Keratinocyte (primary cell): ENCODE results near the gene TRPM1. TPM values are rescaled to one million over a fixed set of nuclear protein-coding genes. Genes with fewer than 3 reads are reported as not detected.

Source experiments
- DNase-seq: peaks from one replicate; pipeline ENCODE4 v3.0.0-alpha.2; 2011; ENCODE audit warnings: low read depth, missing footprints, low spot score
- FAIRE-seq: peaks from 2 replicates; lab custom pipeline; 2011; peaks lifted over from hg19 to GRCh38; lab: Jason Lieb, UNC
- H2AFZ ChIP-seq: 2 replicates; pipeline ENCODE4 v1.6.0; 2012; ENCODE audit warnings: low read length, control low read depth, inconsistent platforms; ENCODE audit not compliant: control insufficient read depth
- H3K27ac ChIP-seq: 2 replicates; pipeline ENCODE4 v1.5.1; 2011; ENCODE audit warnings: low read length; ENCODE audit not compliant: control insufficient read depth, insufficient read depth
- H3K27me3 ChIP-seq: 3 replicates; pipeline ENCODE4 v1.6.0; 2011; ENCODE audit warnings: low read length; ENCODE audit not compliant: control insufficient read depth, insufficient read depth; ENCODE audit errors: extremely low read depth
- H3K36me3 ChIP-seq, 2 experiments: 2 replicates in 1 of 2; 3 replicates in 1 of 2; pipeline ENCODE4 v1.5.1; 2011; ENCODE audit warnings: low read length in 2 of 2, mild to moderate bottlenecking in 1 of 2; ENCODE audit not compliant: control insufficient read depth in 2 of 2, insufficient read depth in 2 of 2; ENCODE audit errors: extremely low read depth in 1 of 2
- H3K4me1 ChIP-seq: 3 replicates; pipeline ENCODE4 v1.5.1; 2011; ENCODE audit warnings: low read length; ENCODE audit not compliant: control insufficient read depth, insufficient read depth; ENCODE audit errors: extremely low read depth
- H3K4me2 ChIP-seq: 3 replicates; pipeline ENCODE4 v1.6.0; 2011; ENCODE audit warnings: low read depth, low read length; ENCODE audit not compliant: control insufficient read depth, insufficient read depth; ENCODE audit errors: extremely low read depth
- H3K4me3 ChIP-seq, 3 experiments: fragments of 200-600 bp in 1 of 3; sonication (generic) in 1 of 3; 2 replicates in 2 of 3; 3 replicates in 1 of 3; pipeline ENCODE4 v1.5.1; 2011 to 2016; ENCODE audit warnings: low read length in 3 of 3, mild to moderate bottlenecking in 3 of 3, control low read depth in 2 of 3, inconsistent platforms in 1 of 3, low read depth in 1 of 3, mixed read lengths in 1 of 3, mixed run types in 1 of 3, moderate library complexity in 1 of 3; ENCODE audit not compliant: control insufficient read depth in 2 of 3, insufficient read depth in 2 of 3; ENCODE audit errors: extremely low read depth in 1 of 3
- H3K79me2 ChIP-seq: 2 replicates; pipeline ENCODE4 v1.6.0; 2012; ENCODE audit warnings: low read length; ENCODE audit not compliant: control insufficient read depth, insufficient read depth
- H3K9ac ChIP-seq: 3 replicates; pipeline ENCODE4 v1.6.0; 2011; ENCODE audit warnings: low read length; ENCODE audit not compliant: control insufficient read depth, insufficient read depth; ENCODE audit errors: extremely low read depth
- H3K9me1 ChIP-seq: 3 replicates; pipeline ENCODE4 v1.6.0; 2011; ENCODE audit warnings: low read length; ENCODE audit not compliant: control insufficient read depth, insufficient read depth; ENCODE audit errors: extremely low read depth
- H3K9me3 ChIP-seq: 2 replicates; pipeline ENCODE4 v1.5.1; 2012; ENCODE audit warnings: low read depth, low read length; ENCODE audit not compliant: control insufficient read depth
- H4K20me1 ChIP-seq: 3 replicates; pipeline ENCODE4 v1.6.0; 2011; ENCODE audit warnings: low read length; ENCODE audit not compliant: control insufficient read depth, insufficient read depth; ENCODE audit errors: extremely low read depth
- EZH2 ChIP-seq: IDR thresholded peaks from one replicate; pipeline ENCODE4 v1.6.1; 2012; ENCODE audit warnings: inconsistent platforms, mild to moderate bottlenecking, low read length, moderate library complexity
- dilution Hi-C: fragments of 300-500 bp; cut with MboI; formaldehyde crosslinking; loops from one replicate; pipeline ENCODE4 v1.7.0; 2020; ENCODE audit warnings: low sequenced_read_pairs; ENCODE audit not compliant: extremely low pct_ligation_motif_present
- polyA plus RNA-seq, 5 experiments: library from polyadenylated mRNA; depleted of rRNA in 3 of 5; stranded (reverse) in 3 of 5; stranded (forward) in 1 of 5; unstranded in 1 of 5; fragments of >200 nt; gene quantifications; 1 replicate in 1 of 5; 2 replicates in 3 of 5; 3 replicates in 1 of 5; pipeline versions ENCODE4 v1.2.1 to v1.2.3, GENCODE V29; 2011 to 2012; ENCODE audit warnings: missing spikeins in 2 of 5, low read depth in 1 of 5, low replicate concordance in 1 of 5
- TF ChIP-seq, protein P1 (sequence below), 3 experiments: IDR thresholded peaks in 1 of 3; conservative IDR thresholded peaks in 1 of 3; optimal IDR thresholded peaks in 1 of 3; 2 replicates in 2 of 3; 3 replicates in 1 of 3; pipeline versions ENCODE3 to v1.5.1; 2011; ENCODE audit warnings: low read length in 3 of 3, mild to moderate bottlenecking in 3 of 3, moderate library complexity in 2 of 3, control low read depth in 1 of 3, inconsistent platforms in 1 of 3; ENCODE audit not compliant: insufficient read depth in 2 of 3; ENCODE audit errors: extremely low read depth in 1 of 3

The TRPM1 gene
- polyA plus RNA-seq, 1 donor (not counting 4 experiments of a cell fraction or from before 2014, with no cell fraction given) = 0.17 TPM

DNA sequence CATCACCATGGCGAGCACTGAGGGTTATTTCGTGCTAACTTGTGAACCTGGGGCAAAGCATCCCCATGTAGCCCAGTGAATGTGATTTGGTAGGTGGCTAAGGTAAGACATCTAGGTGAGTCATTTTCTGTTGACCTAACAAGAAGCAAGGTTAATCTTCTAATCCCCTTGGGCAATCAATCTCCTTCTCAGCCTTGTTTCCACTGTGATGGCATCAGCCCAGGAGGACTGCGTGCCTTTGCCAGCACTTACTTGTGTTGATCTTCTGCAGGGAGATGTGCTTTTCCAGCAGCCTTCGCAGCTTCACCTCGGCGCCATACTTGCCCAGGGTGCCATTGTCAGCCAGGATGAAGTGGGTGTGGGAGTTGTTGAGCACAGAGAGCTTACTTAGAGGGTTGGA is 35.7 kb downstream of the TRPM1 start:
- no peaks in the 10 kb centered on the region for H3K9me1 ChIP-seq
- H3K9ac ChIP-seq = no peak overlapping the region
- no peak overlapping the region for H3K4me3 ChIP-seq
- no peak for TF ChIP-seq EZH2
- TF ChIP-seq, protein P1, sequence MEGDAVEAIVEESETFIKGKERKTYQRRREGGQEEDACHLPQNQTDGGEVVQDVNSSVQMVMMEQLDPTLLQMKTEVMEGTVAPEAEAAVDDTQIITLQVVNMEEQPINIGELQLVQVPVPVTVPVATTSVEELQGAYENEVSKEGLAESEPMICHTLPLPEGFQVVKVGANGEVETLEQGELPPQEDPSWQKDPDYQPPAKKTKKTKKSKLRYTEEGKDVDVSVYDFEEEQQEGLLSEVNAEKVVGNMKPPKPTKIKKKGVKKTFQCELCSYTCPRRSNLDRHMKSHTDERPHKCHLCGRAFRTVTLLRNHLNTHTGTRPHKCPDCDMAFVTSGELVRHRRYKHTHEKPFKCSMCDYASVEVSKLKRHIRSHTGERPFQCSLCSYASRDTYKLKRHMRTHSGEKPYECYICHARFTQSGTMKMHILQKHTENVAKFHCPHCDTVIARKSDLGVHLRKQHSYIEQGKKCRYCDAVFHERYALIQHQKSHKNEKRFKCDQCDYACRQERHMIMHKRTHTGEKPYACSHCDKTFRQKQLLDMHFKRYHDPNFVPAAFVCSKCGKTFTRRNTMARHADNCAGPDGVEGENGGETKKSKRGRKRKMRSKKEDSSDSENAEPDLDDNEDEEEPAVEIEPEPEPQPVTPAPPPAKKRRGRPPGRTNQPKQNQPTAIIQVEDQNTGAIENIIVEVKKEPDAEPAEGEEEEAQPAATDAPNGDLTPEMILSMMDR (optimal IDR thresholded peaks at IDR 0.05 in 1 of 3, IDR thresholded peaks at IDR 0.05 in 1 of 3, conservative IDR thresholded peaks at IDR 0.05 in 1 of 3; ENCODE audit: extremely low read depth in 1 of 3, insufficient read depth in 2 of 3, low read length in 3 of 3) = no peak
- no peaks in the 10 kb centered on the region for H3K9me3 ChIP-seq
- H4K20me1 ChIP-seq = no peaks in the 10 kb centered on the region
- peaks cover 3% of the 10 kb centered on the region for H3K4me1 ChIP-seq
- H3K27me3 ChIP-seq = no peaks in the 10 kb centered on the region
- no peaks in the 10 kb centered on the region for H3K36me3 ChIP-seq
- H3K79me2 ChIP-seq = no peaks in the 10 kb centered on the region
- DNase-seq = no peak
- FAIRE-seq = no peak
- H2AFZ ChIP-seq = no peak overlapping the region
- dilution Hi-C loops = no loop called here
- H3K27ac ChIP-seq = no peak overlapping the region
- no peak overlapping the region for H3K4me2 ChIP-seq

DNA sequence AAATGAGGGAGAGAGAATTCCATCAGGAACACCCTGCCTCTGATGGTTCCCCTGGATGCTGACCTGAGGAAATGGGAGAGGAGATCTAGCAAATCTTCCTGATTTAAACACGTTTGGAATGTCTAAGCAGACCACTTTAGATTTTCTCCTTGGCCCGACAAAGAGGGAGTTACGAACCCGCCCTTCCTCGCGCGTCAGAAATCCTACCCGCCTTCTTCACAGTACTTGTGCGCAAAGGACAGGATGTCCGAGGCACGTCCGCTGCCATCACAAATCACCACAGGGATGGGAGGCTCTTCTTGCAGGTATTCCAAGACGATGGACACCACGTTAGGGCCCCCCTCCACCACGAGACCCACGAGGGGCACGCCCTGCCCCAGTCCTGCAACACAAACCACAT is 38.6 kb downstream of the TRPM1 start:
- DNase-seq (no peak), FAIRE-seq (no peak)
- Histone ChIP-seq H3K36me3 (no peaks in the 10 kb centered on the region), H3K9ac (no peak overlapping the region), H3K27ac (no peak overlapping the region), H3K27me3 (no peaks in the 10 kb centered on the region), H3K4me3 (no peak overlapping the region), H2AFZ (no peak overlapping the region), H3K4me1 (peaks cover 3% of the 10 kb centered on the region), H3K79me2 (no peaks in the 10 kb centered on the region), H4K20me1 (no peaks in the 10 kb centered on the region), H3K9me3 (no peaks in the 10 kb centered on the region), H3K9me1 (no peaks in the 10 kb centered on the region), H3K4me2 (no peak overlapping the region)
- no peak for TF ChIP-seq EZH2
- TF ChIP-seq, protein P1 (optimal IDR thresholded peaks at IDR 0.05 in 1 of 3, IDR thresholded peaks at IDR 0.05 in 1 of 3, conservative IDR thresholded peaks at IDR 0.05 in 1 of 3; ENCODE audit: extremely low read depth in 1 of 3, insufficient read depth in 2 of 3, low read length in 3 of 3) = no peak
- dilution Hi-C loops = no loop called here
